ENCODE data around the gene MINPP1. TPM values are rescaled to one million over a fixed set of nuclear protein-coding genes. Genes with fewer than 3 reads are reported as not detected.

MINPP1 gene
- polyA plus RNA-seq, 12 donors, result 14.2 to 52.9 (median 16.9) TPM; not detected in 1

Other genes with a start within 250 kb of the MINPP1 start
- 1 to 10 TPM in 11 of 12 donors, not detected in 1; 4.1 to 9.8 (median 7.5) TPM for gene NUTM2D, start 147.1 kb upstream of the MINPP1 start, polyA plus RNA-seq (ENCODE audit: insufficient read length in 12 of 12)
- 10 to 100 TPM in 5 of 12 donors, 1 to 10 TPM in 6, not detected in 1; 6.3 to 20.7 (median 9.7) TPM for gene PAPSS2, start 155.0 kb downstream of the MINPP1 start, polyA plus RNA-seq (ENCODE audit: insufficient read length in 12 of 12)

All from muscle of arm (tissue), 12 donors.